DOHH2 (cell line): ENCODE measurements around the gene ASB15.

Experiments used
- H3F3A ChIP-seq: fragments of 200-600 bp; sonication (generic), shearing (Covaris generic); 2 replicates; pipeline ENCODE4 v1.6.0; 2016; ENCODE audit warnings: antibody characterized with exemption, mild to moderate bottlenecking; ENCODE audit not compliant: control insufficient read depth, insufficient read depth
- H3K27ac ChIP-seq: fragments of 200-600 bp; sonication (generic); 2 replicates; pipeline ENCODE4 v1.5.1; 2014; ENCODE audit warnings: low read depth, mild to moderate bottlenecking, low read length, moderate library complexity
- H3K27me3 ChIP-seq: fragments of 200-600 bp; sonication (generic); 2 replicates; pipeline ENCODE4 v1.6.1; 2014; ENCODE audit warnings: mild to moderate bottlenecking, low read length, mixed read lengths; ENCODE audit not compliant: control insufficient read depth
- H3K36me3 ChIP-seq: fragments of 200-600 bp; sonication (generic); 2 replicates; pipeline ENCODE4 v1.6.1; 2014; ENCODE audit warnings: mild to moderate bottlenecking, low read length, moderate library complexity, mixed read lengths; ENCODE audit not compliant: control insufficient read depth
- H3K4me1 ChIP-seq: fragments of 200-600 bp; sonication (generic); 2 replicates; pipeline ENCODE4 v1.6.1; 2014; ENCODE audit warnings: mild to moderate bottlenecking, low read length, mixed read lengths; ENCODE audit not compliant: control insufficient read depth
- H3K4me2 ChIP-seq: fragments of 200-600 bp; sonication (generic); 2 replicates; pipeline ENCODE4 v1.6.0; 2014; ENCODE audit warnings: mild to moderate bottlenecking, low read length, moderate library complexity
- H3K4me3 ChIP-seq: fragments of 200-600 bp; sonication (generic); 2 replicates; pipeline ENCODE4 v1.5.1; 2014; ENCODE audit warnings: mild to moderate bottlenecking, low read length, mixed read lengths
- H3K79me2 ChIP-seq: fragments of 200-600 bp; sonication (generic); 2 replicates; pipeline ENCODE4 v1.6.1; 2014; ENCODE audit warnings: mild to moderate bottlenecking, low read length, mixed read lengths; ENCODE audit not compliant: control insufficient read depth
- H3K9me2 ChIP-seq: fragments of 200-600 bp; sonication (generic); replicated peaks from 2 replicates; pipeline ENCODE4 v1.6.1; 2014; ENCODE audit warnings: mild to moderate bottlenecking, low read length, mixed read lengths; ENCODE audit not compliant: control insufficient read depth
- H3K9me3 ChIP-seq: fragments of 200-600 bp; sonication (generic); 2 replicates; pipeline ENCODE4 v1.6.1; 2014; ENCODE audit warnings: antibody characterized with exemption, low read length, mixed read lengths; ENCODE audit not compliant: control insufficient read depth, insufficient read depth
- H4K20me1 ChIP-seq: fragments of 200-600 bp; sonication (generic); 2 replicates; pipeline ENCODE4 v1.6.0; 2014; ENCODE audit warnings: low read depth, mild to moderate bottlenecking, antibody characterized with exemption, low read length, moderate library complexity; ENCODE audit not compliant: control insufficient read depth, insufficient read depth
- EZH2phosphoT487 ChIP-seq: fragments of 200-600 bp; sonication (generic); IDR thresholded peaks from 2 replicates; pipeline ENCODE4 v1.6.1; 2017; ENCODE audit warnings: borderline replicate concordance, mild to moderate bottlenecking, antibody characterized with exemption, low read length, moderate library complexity, mixed read lengths
- TF ChIP-seq, protein P1 (sequence below): fragments of 200-600 bp; sonication (generic); IDR thresholded peaks from one replicate; pipeline ENCODE4 v1.5.1; 2014; ENCODE audit warnings: antibody characterized with exemption, mild to moderate bottlenecking, low read depth, low read length; ENCODE audit not compliant: poor library complexity, severe bottlenecking

ASB15 gene

DNA sequence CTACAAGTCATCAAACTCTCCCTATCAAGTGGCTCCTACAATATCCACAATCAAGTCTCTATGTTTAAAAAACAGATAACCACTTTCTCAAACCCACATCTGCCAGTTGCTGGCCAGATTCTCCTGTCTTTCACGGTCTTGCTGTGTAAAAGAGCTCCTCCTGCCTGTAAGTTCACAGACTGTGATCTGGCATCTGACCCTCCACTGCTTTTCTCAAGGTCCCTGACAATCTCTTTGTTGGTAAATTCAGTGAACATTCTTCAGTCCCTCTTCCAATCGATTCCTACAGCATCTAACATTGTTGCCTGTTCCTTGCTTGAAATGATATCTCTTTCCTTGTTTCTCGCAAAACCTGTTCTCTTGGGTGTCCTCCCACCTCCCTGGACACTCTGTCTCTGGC, 35.6 kb downstream of the ASB15 start:
- no peaks in the 10 kb centered on the region for H3K9me3 ChIP-seq
- H3K4me3 ChIP-seq, result no peak overlapping the region
- no peaks in the 10 kb centered on the region for H3K4me1 ChIP-seq
- H3K79me2 ChIP-seq, result no peaks in the 10 kb centered on the region
- H3K4me2 ChIP-seq, result no peak overlapping the region
- peaks cover 8% of the 10 kb centered on the region; the same call in 1 of the 2 replicates for H3K27me3 ChIP-seq
- H4K20me1 ChIP-seq, result no peaks in the 10 kb centered on the region
- no peak for TF ChIP-seq EZH2phosphoT487
- TF ChIP-seq, protein P1, sequence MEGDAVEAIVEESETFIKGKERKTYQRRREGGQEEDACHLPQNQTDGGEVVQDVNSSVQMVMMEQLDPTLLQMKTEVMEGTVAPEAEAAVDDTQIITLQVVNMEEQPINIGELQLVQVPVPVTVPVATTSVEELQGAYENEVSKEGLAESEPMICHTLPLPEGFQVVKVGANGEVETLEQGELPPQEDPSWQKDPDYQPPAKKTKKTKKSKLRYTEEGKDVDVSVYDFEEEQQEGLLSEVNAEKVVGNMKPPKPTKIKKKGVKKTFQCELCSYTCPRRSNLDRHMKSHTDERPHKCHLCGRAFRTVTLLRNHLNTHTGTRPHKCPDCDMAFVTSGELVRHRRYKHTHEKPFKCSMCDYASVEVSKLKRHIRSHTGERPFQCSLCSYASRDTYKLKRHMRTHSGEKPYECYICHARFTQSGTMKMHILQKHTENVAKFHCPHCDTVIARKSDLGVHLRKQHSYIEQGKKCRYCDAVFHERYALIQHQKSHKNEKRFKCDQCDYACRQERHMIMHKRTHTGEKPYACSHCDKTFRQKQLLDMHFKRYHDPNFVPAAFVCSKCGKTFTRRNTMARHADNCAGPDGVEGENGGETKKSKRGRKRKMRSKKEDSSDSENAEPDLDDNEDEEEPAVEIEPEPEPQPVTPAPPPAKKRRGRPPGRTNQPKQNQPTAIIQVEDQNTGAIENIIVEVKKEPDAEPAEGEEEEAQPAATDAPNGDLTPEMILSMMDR, result no peak
- H3K27ac ChIP-seq, result no peak overlapping the region
- H3K9me2 ChIP-seq, result no peaks in the 10 kb centered on the region
- no peaks in the 10 kb centered on the region for H3K36me3 ChIP-seq
- no peaks in the 10 kb centered on the region for H3F3A ChIP-seq

DNA sequence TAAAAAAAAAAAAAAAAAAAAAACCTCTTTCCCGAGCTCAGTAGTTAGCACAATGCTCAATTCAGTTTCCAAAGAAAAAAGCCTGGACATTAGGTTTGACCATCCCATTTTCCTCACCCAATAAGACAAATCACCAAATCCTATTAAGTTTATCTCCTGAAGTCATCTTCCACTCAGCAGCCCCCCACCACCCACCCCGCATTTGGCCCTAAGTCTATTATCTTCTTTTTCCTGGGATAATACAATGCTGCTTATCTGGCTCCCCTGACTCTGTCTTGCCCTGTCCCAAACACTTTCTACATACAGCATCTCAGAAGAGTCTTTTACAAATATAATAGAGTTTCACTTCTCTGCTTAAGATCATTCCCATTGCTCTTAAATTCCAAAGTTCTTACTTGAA, 36.3 kb downstream of the ASB15 start:
- no peaks in the 10 kb centered on the region for H3K79me2 ChIP-seq
- no peak for TF ChIP-seq EZH2phosphoT487
- TF ChIP-seq, protein P1, result no peak
- no peak overlapping the region for H3K4me2 ChIP-seq
- no peaks in the 10 kb centered on the region for H4K20me1 ChIP-seq
- no peaks in the 10 kb centered on the region for H3K4me1 ChIP-seq
- no peaks in the 10 kb centered on the region for H3K36me3 ChIP-seq
- no peaks in the 10 kb centered on the region for H3F3A ChIP-seq
- no peaks in the 10 kb centered on the region for H3K9me2 ChIP-seq
- no peaks in the 10 kb centered on the region for H3K9me3 ChIP-seq
- peaks cover 8% of the 10 kb centered on the region; the same call in 1 of the 2 replicates for H3K27me3 ChIP-seq
- H3K4me3 ChIP-seq, result no peak overlapping the region
- H3K27ac ChIP-seq, result no peak overlapping the region

DNA sequence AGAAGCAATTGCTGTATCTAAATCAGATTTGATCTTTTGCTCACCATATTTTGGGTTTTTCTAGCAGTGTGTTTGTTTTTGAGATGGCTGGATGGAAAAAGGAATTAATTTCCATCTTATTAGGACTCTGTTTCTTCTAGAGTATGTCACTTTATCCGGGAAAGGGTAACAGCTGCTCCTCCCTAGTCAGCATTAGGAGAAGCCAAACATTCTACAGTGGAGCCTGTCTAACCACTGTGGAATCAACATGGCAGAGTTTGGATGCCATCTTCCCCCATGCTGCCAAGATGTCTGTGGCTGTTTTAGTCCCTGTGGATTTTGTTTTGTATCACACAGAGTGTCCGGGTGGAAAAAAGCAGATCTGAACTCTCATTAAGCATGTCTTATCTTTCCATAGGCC, 38.0 kb downstream of the ASB15 start:
- no peak overlapping the region for H3K4me3 ChIP-seq
- no peaks in the 10 kb centered on the region for H3F3A ChIP-seq
- no peaks in the 10 kb centered on the region for H3K9me3 ChIP-seq
- no peaks in the 10 kb centered on the region for H3K4me1 ChIP-seq
- H3K4me2 ChIP-seq, result no peak overlapping the region
- no peaks in the 10 kb centered on the region for H3K36me3 ChIP-seq
- no peaks in the 10 kb centered on the region for H3K9me2 ChIP-seq
- H4K20me1 ChIP-seq, result no peaks in the 10 kb centered on the region
- H3K27me3 ChIP-seq, result peaks cover 8% of the 10 kb centered on the region; the same call in 1 of the 2 replicates
- TF ChIP-seq, protein P1, result no peak
- TF ChIP-seq EZH2phosphoT487, result no peak
- no peak overlapping the region for H3K27ac ChIP-seq
- H3K79me2 ChIP-seq, result no peaks in the 10 kb centered on the region
